ENCODE data around the gene WIPF2. TPM values are rescaled to one million over a fixed set of nuclear protein-coding genes. Genes with fewer than 3 reads are reported as not detected.
A peak's percentile ranks its signal among the peaks of the same experiment; 100 is the strongest.

Gene WIPF2, protein sequence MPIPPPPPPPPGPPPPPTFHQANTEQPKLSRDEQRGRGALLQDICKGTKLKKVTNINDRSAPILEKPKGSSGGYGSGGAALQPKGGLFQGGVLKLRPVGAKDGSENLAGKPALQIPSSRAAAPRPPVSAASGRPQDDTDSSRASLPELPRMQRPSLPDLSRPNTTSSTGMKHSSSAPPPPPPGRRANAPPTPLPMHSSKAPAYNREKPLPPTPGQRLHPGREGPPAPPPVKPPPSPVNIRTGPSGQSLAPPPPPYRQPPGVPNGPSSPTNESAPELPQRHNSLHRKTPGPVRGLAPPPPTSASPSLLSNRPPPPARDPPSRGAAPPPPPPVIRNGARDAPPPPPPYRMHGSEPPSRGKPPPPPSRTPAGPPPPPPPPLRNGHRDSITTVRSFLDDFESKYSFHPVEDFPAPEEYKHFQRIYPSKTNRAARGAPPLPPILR
- 16.5 TPM for polyA plus RNA-seq (2012; ENCODE audit: insufficient read depth, insufficient read length, low read depth)

- peak within 1 kb of the TSS; percentile 68 for H3K4me3 ChIP-seq (ENCODE audit: low read depth, low read length)
- no peaks in the 10 kb centered on the region for H3K27me3 ChIP-seq
- peak; percentile 74 for TF ChIP-seq CTCF (IDR thresholded peaks at IDR 0.05; ENCODE audit: low read depth, low read length)
- H3K9me3 ChIP-seq, result no peaks in the 10 kb centered on the region
- no peaks in the 10 kb centered on the region for H3K36me3 ChIP-seq
- peak; percentile 98 for DNase-seq
- no peaks in the 10 kb centered on the region for H3K4me1 ChIP-seq
Observed at GRCh38 chr17:40218740-40219593, at the start of gene WIPF2. Gene WIPF2, plus strand, starts transcription at chr17:40219304. Its CDS starts 37,156 bp downstream, at chr17:40256460.

DNA sequence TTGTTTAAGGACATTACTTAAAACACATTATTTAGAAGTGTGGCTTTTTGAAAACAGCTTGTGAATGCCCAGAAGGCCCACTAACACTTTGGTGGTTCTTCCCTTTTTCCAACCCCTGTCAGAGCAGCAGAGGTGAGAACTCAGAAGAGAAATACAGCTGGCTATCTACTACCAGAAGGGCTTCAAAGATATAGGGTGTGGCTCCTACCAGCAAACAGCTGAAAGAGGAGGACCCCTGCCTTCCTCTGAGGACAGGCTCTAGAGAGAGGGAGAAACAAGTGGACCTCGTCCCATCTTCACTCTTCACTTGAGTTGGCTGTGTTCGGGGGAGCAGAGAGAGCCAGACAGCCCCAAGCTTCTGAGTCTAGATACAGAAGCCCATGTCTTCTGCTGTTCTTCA, 48.8 kb upstream of the WIPF2 start:
- H3K36me3 ChIP-seq, result peaks cover 67% of the 10 kb centered on the region
- H3K27me3 ChIP-seq, result no peaks in the 10 kb centered on the region

DNA sequence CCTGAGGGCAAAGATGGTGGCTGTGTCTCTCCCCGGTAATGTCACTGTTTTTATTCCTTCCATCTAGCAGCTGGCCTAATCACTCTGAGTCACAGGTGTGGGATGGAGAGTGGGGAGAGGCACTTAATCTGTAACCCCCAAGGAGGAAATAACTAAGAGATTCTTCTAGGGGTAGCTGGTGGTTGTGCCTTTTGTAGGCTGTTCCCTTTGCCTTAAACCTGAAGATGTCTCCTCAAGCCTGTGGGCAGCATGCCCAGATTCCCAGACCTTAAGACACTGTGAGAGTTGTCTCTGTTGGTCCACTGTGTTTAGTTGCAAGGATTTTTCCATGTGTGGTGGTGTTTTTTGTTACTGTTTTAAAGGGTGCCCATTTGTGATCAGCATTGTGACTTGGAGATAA, 47.4 kb upstream of the WIPF2 start:
- peaks cover 61% of the 10 kb centered on the region for H3K36me3 ChIP-seq
- DNase-seq, result no peak
- no peaks in the 10 kb centered on the region for H3K27me3 ChIP-seq
- H3K9me3 ChIP-seq, result no peaks in the 10 kb centered on the region
- no peak for TF ChIP-seq CTCF (IDR thresholded peaks at IDR 0.05; ENCODE audit: low read depth, low read length)
- H3K4me3 ChIP-seq (ENCODE audit: low read depth, low read length), result no peak overlapping the region
- no peaks in the 10 kb centered on the region for H3K4me1 ChIP-seq

More for the DNA sequence above, 48.8 kb upstream of the WIPF2 start:
- no peak for TF ChIP-seq CTCF (IDR thresholded peaks at IDR 0.05; ENCODE audit: low read depth, low read length)
- no peak overlapping the region for H3K4me3 ChIP-seq (ENCODE audit: low read depth, low read length)
- H3K9me3 ChIP-seq, result no peaks in the 10 kb centered on the region
- no peaks in the 10 kb centered on the region for H3K4me1 ChIP-seq
- no peak for DNase-seq

- Histone ChIP-seq H3K27me3 (no peaks in the 10 kb centered on the region), H3K9me3 (no peaks in the 10 kb centered on the region), H3K36me3 (peaks cover 51% of the 10 kb centered on the region), H3K4me1 (no peaks in the 10 kb centered on the region), H3K4me3 (ENCODE audit: low read depth, low read length) (no peak overlapping the region)
- no peak for DNase-seq
- TF ChIP-seq CTCF (IDR thresholded peaks at IDR 0.05; ENCODE audit: low read depth, low read length), result no peak
Observed at GRCh38 chr17:40173091-40173777, 45.9 kb upstream of the WIPF2 start.

GRCh38 chr17:40173778-40174135, 45.3 kb upstream of the WIPF2 start:
- Histone ChIP-seq H3K9me3 (no peaks in the 10 kb centered on the region), H3K4me1 (no peaks in the 10 kb centered on the region), H3K27me3 (no peaks in the 10 kb centered on the region), H3K4me3 (ENCODE audit: low read depth, low read length) (no peak overlapping the region), H3K36me3 (peaks cover 45% of the 10 kb centered on the region)
- no peak for DNase-seq
- no peak for TF ChIP-seq CTCF (IDR thresholded peaks at IDR 0.05; ENCODE audit: low read depth, low read length)
